ENCODE results near the gene MMS22L.

Gene MMS22L, protein sequence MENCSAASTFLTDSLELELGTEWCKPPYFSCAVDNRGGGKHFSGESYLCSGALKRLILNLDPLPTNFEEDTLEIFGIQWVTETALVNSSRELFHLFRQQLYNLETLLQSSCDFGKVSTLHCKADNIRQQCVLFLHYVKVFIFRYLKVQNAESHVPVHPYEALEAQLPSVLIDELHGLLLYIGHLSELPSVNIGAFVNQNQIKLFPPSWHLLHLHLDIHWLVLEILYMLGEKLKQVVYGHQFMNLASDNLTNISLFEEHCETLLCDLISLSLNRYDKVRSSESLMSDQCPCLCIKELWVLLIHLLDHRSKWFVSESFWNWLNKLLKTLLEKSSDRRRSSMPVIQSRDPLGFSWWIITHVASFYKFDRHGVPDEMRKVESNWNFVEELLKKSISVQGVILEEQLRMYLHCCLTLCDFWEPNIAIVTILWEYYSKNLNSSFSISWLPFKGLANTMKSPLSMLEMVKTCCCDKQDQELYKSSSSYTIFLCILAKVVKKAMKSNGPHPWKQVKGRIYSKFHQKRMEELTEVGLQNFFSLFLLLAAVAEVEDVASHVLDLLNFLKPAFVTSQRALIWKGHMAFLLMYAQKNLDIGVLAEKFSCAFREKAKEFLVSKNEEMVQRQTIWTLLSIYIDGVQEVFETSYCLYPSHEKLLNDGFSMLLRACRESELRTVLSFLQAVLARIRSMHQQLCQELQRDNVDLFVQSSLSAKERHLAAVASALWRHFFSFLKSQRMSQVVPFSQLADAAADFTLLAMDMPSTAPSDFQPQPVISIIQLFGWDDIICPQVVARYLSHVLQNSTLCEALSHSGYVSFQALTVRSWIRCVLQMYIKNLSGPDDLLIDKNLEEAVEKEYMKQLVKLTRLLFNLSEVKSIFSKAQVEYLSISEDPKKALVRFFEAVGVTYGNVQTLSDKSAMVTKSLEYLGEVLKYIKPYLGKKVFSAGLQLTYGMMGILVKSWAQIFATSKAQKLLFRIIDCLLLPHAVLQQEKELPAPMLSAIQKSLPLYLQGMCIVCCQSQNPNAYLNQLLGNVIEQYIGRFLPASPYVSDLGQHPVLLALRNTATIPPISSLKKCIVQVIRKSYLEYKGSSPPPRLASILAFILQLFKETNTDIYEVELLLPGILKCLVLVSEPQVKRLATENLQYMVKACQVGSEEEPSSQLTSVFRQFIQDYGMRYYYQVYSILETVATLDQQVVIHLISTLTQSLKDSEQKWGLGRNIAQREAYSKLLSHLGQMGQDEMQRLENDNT

DNA sequence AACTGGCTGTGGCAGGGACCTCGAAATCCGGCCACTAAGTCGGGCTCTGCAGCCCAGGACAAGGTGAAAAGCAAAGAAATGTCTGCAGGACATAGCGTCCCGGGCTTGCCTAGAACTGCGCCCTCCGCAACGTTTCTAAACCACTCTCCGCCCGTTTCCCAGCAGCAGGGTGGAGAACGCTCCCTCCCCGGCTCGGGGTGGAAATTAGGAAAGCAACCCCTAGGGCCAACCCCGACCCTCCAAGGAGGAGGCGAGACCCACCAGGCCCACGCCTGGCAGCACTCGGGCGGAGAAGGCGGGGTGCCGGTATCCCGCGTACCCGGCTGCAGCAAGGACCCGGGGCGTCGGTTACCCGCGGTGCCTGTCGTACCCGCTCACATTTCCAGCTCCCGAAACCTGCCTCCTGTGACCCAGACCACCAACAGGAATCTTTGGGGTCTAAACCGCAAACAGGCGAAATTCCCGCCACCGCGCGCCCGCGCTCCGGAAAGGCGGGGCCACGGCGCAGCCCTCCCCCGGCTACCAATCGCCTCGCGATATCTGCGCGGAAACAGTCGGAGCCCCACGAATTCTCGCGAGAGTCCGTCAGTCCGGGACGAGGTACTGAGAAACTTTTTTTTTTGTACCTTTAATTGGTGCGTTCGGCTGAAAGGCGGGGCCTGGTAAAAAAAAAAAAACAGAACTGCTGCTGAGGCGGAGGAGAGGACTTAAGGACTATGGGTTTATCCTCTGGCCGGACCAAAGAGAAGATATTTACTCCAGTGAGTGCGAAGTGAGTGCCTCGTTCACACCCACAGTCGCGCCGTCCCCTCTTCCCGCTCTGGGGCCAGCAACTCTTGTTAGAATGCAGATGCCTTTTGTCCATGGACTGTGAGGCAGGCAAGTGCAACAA is at the start of gene MMS22L:
Gene MMS22L, minus strand, starts transcription at position 491 of the 892 bp plus-strand sequence. CDS start 739 bp downstream, outside the sequence.
- in situ Hi-C loops (cut with HindIII; ENCODE audit: low sequenced_read_pairs) = no loop called here

GRCh38 chr6:97322811-97323210 is 39.8 kb upstream of the MMS22L start:
- in situ Hi-C loops (cut with HindIII; ENCODE audit: low sequenced_read_pairs) = no loop called here

- in situ Hi-C loops (cut with HindIII; ENCODE audit: low sequenced_read_pairs) = no loop called here
These were observed 39.2 kb upstream of the MMS22L start for GRCh38 chr6:97322226-97322625.

DNA sequence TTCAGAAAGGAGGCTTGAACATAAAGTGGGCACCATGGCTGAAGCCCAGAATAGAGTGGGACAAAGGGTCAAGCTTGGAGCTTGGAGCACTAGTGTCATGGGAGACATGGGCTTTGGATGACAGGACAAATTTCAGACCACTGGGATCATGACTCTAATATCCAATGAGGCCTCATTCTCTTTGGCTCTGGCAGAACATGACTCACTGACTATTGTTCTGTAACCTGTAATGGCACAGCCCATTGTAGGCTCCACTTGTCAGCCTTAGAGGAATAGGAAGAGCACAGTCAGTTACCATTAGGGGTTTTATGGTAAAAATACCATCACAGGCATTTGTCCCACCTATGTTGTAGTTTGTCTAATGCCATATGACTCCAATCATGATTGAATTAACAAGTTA is 34.0 kb upstream of the MMS22L start:
- in situ Hi-C loops (cut with HindIII; ENCODE audit: low sequenced_read_pairs) = no loop called here

GRCh38 chr6:97312241-97312640 is 29.2 kb upstream of the MMS22L start:
- in situ Hi-C loops (cut with HindIII; ENCODE audit: low sequenced_read_pairs) = no loop called here

DNA sequence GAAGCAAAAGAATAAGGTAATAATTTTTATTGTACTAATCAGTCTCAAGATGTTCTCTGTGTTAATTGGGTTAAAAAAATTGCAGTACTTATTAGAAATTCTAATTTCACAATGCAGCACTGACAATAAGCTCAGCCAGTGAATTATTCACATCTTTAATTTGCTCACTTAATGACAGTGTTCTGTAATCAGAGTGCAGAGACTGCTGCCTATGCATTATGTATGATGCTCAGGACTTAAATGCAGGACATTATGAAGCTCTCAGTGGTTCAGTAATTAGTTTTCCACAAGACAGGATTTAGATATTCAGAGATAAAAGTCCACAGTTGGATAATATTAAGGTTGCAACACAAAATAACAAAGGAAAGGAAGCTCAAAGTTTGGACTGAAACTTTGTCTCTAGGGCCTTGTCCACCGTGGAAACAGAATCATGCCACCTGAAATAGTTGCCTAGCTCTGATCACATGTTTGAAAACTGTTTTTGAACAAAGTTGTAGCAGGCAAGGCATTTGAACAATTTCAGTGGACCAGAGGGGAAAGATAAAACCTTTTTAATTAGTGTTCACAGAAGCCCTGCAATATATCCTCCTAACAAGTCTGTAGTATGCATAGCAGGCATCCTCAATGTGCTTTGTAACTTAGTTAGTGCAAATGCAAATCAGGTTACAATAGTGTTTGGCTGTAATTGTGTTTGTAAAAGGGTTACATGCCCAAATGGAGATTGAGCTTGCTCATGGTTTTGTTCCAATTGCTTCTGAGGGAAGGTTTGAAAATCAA is 23.7 kb upstream of the MMS22L start:
- in situ Hi-C loops (cut with HindIII; ENCODE audit: low sequenced_read_pairs) = no loop called here

- in situ Hi-C loops (cut with HindIII; ENCODE audit: low sequenced_read_pairs) = no loop called here
These were observed 22.5 kb upstream of the MMS22L start for GRCh38 chr6:97305414-97306066.

- in situ Hi-C loops (cut with HindIII; ENCODE audit: low sequenced_read_pairs) = no loop called here
These were observed 21.7 kb upstream of the MMS22L start for GRCh38 chr6:97304701-97305100.

GRCh38 chr6:97294451-97294850 is 11.4 kb upstream of the MMS22L start:
- in situ Hi-C loops (cut with HindIII; ENCODE audit: low sequenced_read_pairs) = loop anchor here (5.0 kb wide), 1 partner anchor 67 kb away; no protein-coding TSS in a partner anchor

GRCh38 chr6:97293198-97293696 is 10.2 kb upstream of the MMS22L start:
- in situ Hi-C loops (cut with HindIII; ENCODE audit: low sequenced_read_pairs) = loop anchor here (5.0 kb wide), 1 partner anchor 66 kb away; no protein-coding TSS in a partner anchor

- in situ Hi-C loops (cut with HindIII; ENCODE audit: low sequenced_read_pairs) = loop anchor here (5.0 kb wide), 1 partner anchor 65 kb away; no protein-coding TSS in a partner anchor
These were observed 9.7 kb upstream of the MMS22L start for GRCh38 chr6:97292671-97293070.

GRCh38 chr6:97291896-97292295 is 8.9 kb upstream of the MMS22L start:
- in situ Hi-C loops (cut with HindIII; ENCODE audit: low sequenced_read_pairs) = loop anchor here (5.0 kb wide), 1 partner anchor 65 kb away; no protein-coding TSS in a partner anchor

- in situ Hi-C loops (cut with HindIII; ENCODE audit: low sequenced_read_pairs) = no loop called here
These were observed 6.3 kb upstream of the MMS22L start for GRCh38 chr6:97289332-97289731.

DNA sequence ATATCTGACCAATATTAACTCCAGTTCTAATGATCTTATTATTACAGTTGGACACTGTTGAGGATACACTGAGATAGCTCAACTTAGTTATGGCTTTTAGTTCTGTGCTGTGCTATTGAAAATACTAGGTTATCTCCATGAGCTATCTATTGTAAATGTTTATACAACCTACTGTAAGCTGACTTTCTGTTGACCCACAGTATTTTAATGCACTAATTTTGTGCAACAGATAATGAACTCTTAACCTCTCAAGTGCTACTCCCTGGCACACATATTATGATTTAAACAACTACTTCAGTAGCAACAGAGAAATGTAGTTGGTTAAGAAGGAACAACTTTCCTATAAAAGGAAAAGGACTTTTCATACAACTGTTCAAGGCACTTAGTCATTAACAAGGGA is 5.2 kb upstream of the MMS22L start:
- in situ Hi-C loops (cut with HindIII; ENCODE audit: low sequenced_read_pairs) = no loop called here

GRCh38 chr6:97282238-97282725 is 734 bp downstream of the MMS22L start:
- in situ Hi-C loops (cut with HindIII; ENCODE audit: low sequenced_read_pairs) = no loop called here

GRCh38 chr6:97280766-97281165 is 2.2 kb downstream of the MMS22L start:
- in situ Hi-C loops (cut with HindIII; ENCODE audit: low sequenced_read_pairs) = no loop called here

DNA sequence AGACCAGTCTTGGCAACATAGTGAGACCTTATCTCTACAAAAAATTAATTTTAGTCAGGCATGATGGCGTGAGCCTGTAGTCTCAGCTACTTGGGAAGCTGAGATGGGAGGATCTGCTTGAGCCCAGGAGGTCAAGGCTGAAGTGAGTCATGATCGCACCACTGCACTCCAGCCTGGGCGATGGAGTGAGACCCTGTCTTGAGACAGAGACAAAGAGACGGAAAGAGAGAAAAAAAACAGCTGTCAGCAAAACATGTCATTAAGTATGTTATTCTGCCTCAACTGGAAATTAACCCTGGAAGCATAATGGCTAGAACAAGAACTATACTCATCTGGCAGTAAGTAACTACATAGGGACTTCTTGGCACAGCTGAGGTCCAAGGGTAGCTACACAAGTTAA is 7.2 kb downstream of the MMS22L start:
- in situ Hi-C loops (cut with HindIII; ENCODE audit: low sequenced_read_pairs) = no loop called here

DNA sequence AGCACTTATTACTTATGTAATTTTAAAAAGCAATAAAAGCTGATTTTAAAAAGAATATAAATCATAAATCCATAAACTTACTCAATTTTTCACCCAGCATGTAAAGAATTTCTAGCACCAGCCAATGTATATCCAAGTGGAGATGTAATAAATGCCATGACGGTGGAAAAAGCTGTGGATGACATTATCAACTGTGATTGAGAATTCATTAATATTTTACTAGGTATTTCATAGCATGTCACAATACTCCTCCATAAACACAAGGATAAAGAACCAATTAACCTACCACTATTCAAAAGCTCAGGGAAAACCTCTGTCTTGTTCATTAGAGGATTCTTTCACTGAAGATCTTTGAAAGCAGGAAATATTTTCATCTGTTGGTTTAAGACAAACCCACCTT is 13.2 kb downstream of the MMS22L start:
- in situ Hi-C loops (cut with HindIII; ENCODE audit: low sequenced_read_pairs) = no loop called here

All from endothelial cell of hepatic sinusoid (primary cell).